SK-N-SH (cell line): ENCODE measurements around the gene CNNM3. TPM values are rescaled to one million over a fixed set of nuclear protein-coding genes. Genes with fewer than 3 reads are reported as not detected.

Experiments used
- CTCF ChIA-PET: fragments of 300-600, 350-600 bp; formaldehyde crosslinking; extraction: SDS; loops from one replicate; lab custom pipeline; 2021; lab: Yijun Ruan, JAX
- POLR2A ChIA-PET: fragments of 350-600 bp; sonication (Branson Sonifier 250); formaldehyde crosslinking; extraction: SDS; loops from one replicate; lab custom pipeline; 2020; ENCODE audit warnings: antibody characterized with exemption, inconsistent platforms; lab: Yijun Ruan, JAX
- DNase-seq: peaks from one replicate; pipeline ENCODE4 v3.0.0; 2012
- H2AFZ ChIP-seq: fragments of 200-600 bp; sonication (generic); 2 replicates; pipeline ENCODE4 v1.8.1; 2016; ENCODE audit warnings: antibody characterized with exemption, mild to moderate bottlenecking, low read depth
- H3F3A ChIP-seq: fragments of 200-600 bp; sonication (generic); replicated peaks from 2 replicates; pipeline ENCODE3; 2016; ENCODE audit warnings: antibody characterized with exemption, mild to moderate bottlenecking; ENCODE audit not compliant: insufficient read depth
- H3K27ac ChIP-seq, 2 experiments: fragments of 200-500 bp in 1 of 2; fragments of 200-600 bp in 1 of 2; sonication (Bioruptor generic) in 1 of 2; sonication (generic), shearing (Covaris generic) in 1 of 2; 2 replicates each; pipeline versions ENCODE4 v1.5.1 to v1.6.1; 2014 to 2016; ENCODE audit warnings: low read depth in 2 of 2, inconsistent platforms in 1 of 2, low read length in 1 of 2, mild to moderate bottlenecking in 1 of 2, mixed read lengths in 1 of 2
- H3K27me3 ChIP-seq: fragments of 200-600 bp; sonication (generic), shearing (Covaris generic); 2 replicates; pipeline ENCODE4 v1.6.1; 2016; ENCODE audit warnings: mixed run types; ENCODE audit not compliant: insufficient read depth
- H3K36me3 ChIP-seq, 2 experiments: fragments of 200-500 bp in 1 of 2; fragments of 200-600 bp in 1 of 2; sonication (Bioruptor generic) in 1 of 2; sonication (generic) in 1 of 2; replicated peaks in 1 of 2; 2 replicates each; pipeline versions ENCODE3 to v1.5.1; 2014 to 2016; ENCODE audit warnings: low read length in 1 of 2, mild to moderate bottlenecking in 1 of 2; ENCODE audit not compliant: insufficient read depth in 2 of 2, control insufficient read depth in 1 of 2
- H3K4me1 ChIP-seq, 2 experiments: fragments of 200-500 bp in 1 of 2; fragments of 200-600 bp in 1 of 2; sonication (Bioruptor generic) in 1 of 2; sonication (generic), shearing (Covaris generic) in 1 of 2; 2 replicates each; pipeline versions ENCODE4 v1.5.1 to v1.6.1; 2014 to 2016; ENCODE audit warnings: low read depth in 1 of 2, low read length in 1 of 2, mixed run types in 1 of 2; ENCODE audit not compliant: insufficient read depth in 2 of 2, control insufficient read depth in 1 of 2
- H3K4me2 ChIP-seq: fragments of 200-600 bp; sonication (generic), shearing (Covaris generic); 2 replicates; pipeline ENCODE4 v1.6.1; 2017; ENCODE audit warnings: mixed run types
- H3K4me3 ChIP-seq, 2 experiments: fragments of 200-500 bp in 1 of 2; fragments of 200-600 bp in 1 of 2; sonication (Bioruptor generic) in 1 of 2; sonication (generic), shearing (Covaris generic) in 1 of 2; 2 replicates each; pipeline versions ENCODE4 v1.5.1 to v1.8.1; 2014 to 2016; ENCODE audit warnings: low read depth in 2 of 2, inconsistent platforms in 1 of 2, low read length in 1 of 2, mild to moderate bottlenecking in 1 of 2, mixed read lengths in 1 of 2, moderate library complexity in 1 of 2
- H3K79me2 ChIP-seq: fragments of 200-600 bp; sonication (generic); 2 replicates; pipeline ENCODE4 v1.8.1; 2017; ENCODE audit warnings: mild to moderate bottlenecking; ENCODE audit not compliant: insufficient read depth
- H3K9ac ChIP-seq: fragments of 200-600 bp; sonication (generic); 2 replicates; pipeline ENCODE4 v1.6.1; 2017; ENCODE audit warnings: mixed run types
- H3K9me2 ChIP-seq: fragments of 200-600 bp; sonication (generic); 2 replicates; pipeline ENCODE4 v1.6.1; 2017; ENCODE audit warnings: mixed run types
- H3K9me3 ChIP-seq: fragments of 200-600 bp; sonication (generic); 2 replicates; pipeline ENCODE4 v1.6.1; 2017; ENCODE audit warnings: mixed run types, mild to moderate bottlenecking, moderate library complexity
- H4K20me1 ChIP-seq: fragments of 200-600 bp; sonication (generic); 2 replicates; pipeline ENCODE4 v1.6.1; 2017; ENCODE audit warnings: mild to moderate bottlenecking, mixed run types; ENCODE audit not compliant: insufficient read depth
- EP300 ChIP-seq, 2 experiments: IDR thresholded peaks; 2 replicates each; pipeline versions ENCODE4 v1.4.0 to v1.6.1; 2012; ENCODE audit warnings: borderline replicate concordance in 1 of 2, low read depth in 1 of 2, low read length in 1 of 2
- FOXM1 ChIP-seq: IDR thresholded peaks from 2 replicates; pipeline ENCODE4 v1.4.0; 2012; ENCODE audit warnings: low read depth, mild to moderate bottlenecking
- IRF3 ChIP-seq: fragments of 150-350 bp; IDR thresholded peaks from 2 replicates; pipeline ENCODE4 v1.6.1; 2016; ENCODE audit warnings: mild to moderate bottlenecking, low read depth, low read length
- MAX ChIP-seq: IDR thresholded peaks from 2 replicates; pipeline ENCODE4 v1.4.0; 2012; ENCODE audit warnings: low read depth
- REST ChIP-seq: IDR thresholded peaks from 2 replicates; pipeline ENCODE4 v1.6.1; 2012; ENCODE audit warnings: mild to moderate bottlenecking, low read depth, low read length, moderate library complexity
- RFX5 ChIP-seq: IDR thresholded peaks from 2 replicates; pipeline ENCODE4 v1.6.1; 2012; ENCODE audit warnings: mild to moderate bottlenecking, improper control_type of control experiment, low read length
- TAF1 ChIP-seq: IDR thresholded peaks from 2 replicates; pipeline ENCODE4 v1.6.1; 2012; ENCODE audit warnings: low read depth, mild to moderate bottlenecking, low read length, moderate library complexity, borderline replicate concordance
- USF2 ChIP-seq: fragments of 150-350 bp; IDR thresholded peaks from 2 replicates; pipeline ENCODE4 v1.6.1; 2017; ENCODE audit warnings: antibody characterized with exemption, low read length, low read depth, borderline replicate concordance
- ZBTB33 ChIP-seq: IDR thresholded peaks from 2 replicates; pipeline ENCODE4 v1.4.0; 2012; ENCODE audit warnings: low read depth, borderline replicate concordance
- WGBS: methylation state at CpG from one replicate; pipeline ENCODE4 v1.1.6; 2017; ENCODE audit warnings: low lambda C conversion rate; 5-methylcytosine and 5-hydroxymethylcytosine counted together
- polyA plus RNA-seq, 3 experiments: library from polyadenylated mRNA; depleted of rRNA; stranded (reverse); fragments of >200 nt; gene quantifications; 2 replicates each; pipeline ENCODE4 v1.2.3, GENCODE V29; 2012

Gene CNNM3
- polyA plus RNA-seq, 1 of the 3 experiments (the other 2 are of a cell fraction): 14.7 TPM

- no peak for TF ChIP-seq ZBTB33
Measured at GRCh38 chr2:96837575-96837974, 21.5 kb downstream of the CNNM3 start (continued).

GRCh38 chr2:96838345-96839292 is 22.6 kb downstream of the CNNM3 start:
- Histone ChIP-seq H3K36me3 (peaks cover 3 to 15% of the 10 kb centered on the region in 2 experiments), H2AFZ (no peak overlapping the region), H3K4me2 (no peak overlapping the region), H3K27ac (no peak overlapping the region), H3K27me3 (no peaks in the 10 kb centered on the region), H3K9me3 (no peaks in the 10 kb centered on the region), H3K4me3 (no peak overlapping the region), H3K79me2 (no peaks in the 10 kb centered on the region), H3K9ac (no peak overlapping the region), H3K4me1 (peaks cover 0 to 7% of the 10 kb centered on the region in 2 experiments; a peak in 1 of 4 replicates), H3K9me2 (no peaks in the 10 kb centered on the region), H3F3A (no peaks in the 10 kb centered on the region), H4K20me1 (no peaks in the 10 kb centered on the region)
- ChIA-PET CTCF (interaction anchor here (1.0 to 2.8 kb wide), 3 partner anchors 89 to 113 kb away, joined by 3 to 9 read pairs (median 6); no protein-coding TSS in a partner anchor), POLR2A (no interaction called here)
- 96% methylated on average over 18 of the region's 23 CpGs for WGBS
- no peak for TF ChIP-seq TAF1
- no peak for DNase-seq

GRCh38 chr2:96839293-96839874 is 23.3 kb downstream of the CNNM3 start:
- Histone ChIP-seq H3K9me2 (no peaks in the 10 kb centered on the region), H3K4me1 (peaks cover 0 to 7% of the 10 kb centered on the region in 2 experiments; a peak in 1 of 4 replicates), H3K79me2 (no peaks in the 10 kb centered on the region), H3K27me3 (no peaks in the 10 kb centered on the region), H3K27ac (no peak overlapping the region), H2AFZ (no peak overlapping the region)
- POLR2A ChIA-PET: no interaction called here
- no peak for TF ChIP-seq RFX5
- TF ChIP-seq USF2: no peak
- TF ChIP-seq IRF3: no peak
- no peak for TF ChIP-seq EP300 (IDR thresholded peaks at IDR 0.05; ENCODE audit: borderline replicate concordance in 1 of 2, low read depth in 1 of 2, low read length in 1 of 2)
- no peak for TF ChIP-seq MAX
- TF ChIP-seq FOXM1: no peak
- no peak for TF ChIP-seq REST
- TF ChIP-seq, all 33 proteins: peak for 0
- Histone ChIP-seq H3K36me3 (peaks cover 3 to 15% of the 10 kb centered on the region in 2 experiments), H4K20me1 (no peaks in the 10 kb centered on the region), H3K9ac (no peak overlapping the region), H3K4me2 (no peak overlapping the region), H3F3A (no peaks in the 10 kb centered on the region), H3K4me3 (no peak overlapping the region), H3K9me3 (no peaks in the 10 kb centered on the region)
- CTCF ChIA-PET: interaction anchor here (0.6 to 1.8 kb wide), 3 partner anchors 20 to 112 kb away, joined by 3 to 6 read pairs (median 3); no protein-coding TSS in a partner anchor
- WGBS: 96% methylated on average over 15 of the region's 42 CpGs
- DNase-seq: no peak
